ENCODE measurements around the gene FGF14.

The FGF14 gene

DNA sequence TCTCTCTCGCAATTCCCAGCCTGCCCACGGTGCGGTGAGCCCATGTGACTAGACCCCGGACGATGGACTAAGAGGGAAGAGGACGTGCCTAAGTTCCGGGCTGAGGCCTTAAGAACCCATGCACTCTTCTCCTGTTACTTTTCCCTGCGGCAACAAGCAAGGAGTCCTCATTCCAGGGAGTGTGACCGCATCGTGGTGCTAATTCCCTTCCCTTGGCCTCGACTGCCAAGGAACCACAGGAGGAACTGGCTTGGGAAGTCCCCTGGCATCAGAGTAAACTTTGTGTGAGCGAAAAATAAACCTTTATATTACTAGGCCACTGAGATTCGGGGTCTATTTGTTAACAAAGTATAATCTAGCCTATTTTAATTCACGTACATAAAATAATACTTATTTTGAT lies 34.0 kb downstream of the FGF14 start:
- Mint-ChIP-seq H3K9me3 (no peaks in the 10 kb centered on the region), H3K4me3 (no peak overlapping the region), H3K27ac (no peak overlapping the region), H3K36me3 (ENCODE audit: low read depth) (no peaks in the 10 kb centered on the region), H3K4me1 (no peaks in the 10 kb centered on the region), H3K27me3 (ENCODE audit: low read depth) (no peaks in the 10 kb centered on the region)
- TF ChIP-seq, protein P1, sequence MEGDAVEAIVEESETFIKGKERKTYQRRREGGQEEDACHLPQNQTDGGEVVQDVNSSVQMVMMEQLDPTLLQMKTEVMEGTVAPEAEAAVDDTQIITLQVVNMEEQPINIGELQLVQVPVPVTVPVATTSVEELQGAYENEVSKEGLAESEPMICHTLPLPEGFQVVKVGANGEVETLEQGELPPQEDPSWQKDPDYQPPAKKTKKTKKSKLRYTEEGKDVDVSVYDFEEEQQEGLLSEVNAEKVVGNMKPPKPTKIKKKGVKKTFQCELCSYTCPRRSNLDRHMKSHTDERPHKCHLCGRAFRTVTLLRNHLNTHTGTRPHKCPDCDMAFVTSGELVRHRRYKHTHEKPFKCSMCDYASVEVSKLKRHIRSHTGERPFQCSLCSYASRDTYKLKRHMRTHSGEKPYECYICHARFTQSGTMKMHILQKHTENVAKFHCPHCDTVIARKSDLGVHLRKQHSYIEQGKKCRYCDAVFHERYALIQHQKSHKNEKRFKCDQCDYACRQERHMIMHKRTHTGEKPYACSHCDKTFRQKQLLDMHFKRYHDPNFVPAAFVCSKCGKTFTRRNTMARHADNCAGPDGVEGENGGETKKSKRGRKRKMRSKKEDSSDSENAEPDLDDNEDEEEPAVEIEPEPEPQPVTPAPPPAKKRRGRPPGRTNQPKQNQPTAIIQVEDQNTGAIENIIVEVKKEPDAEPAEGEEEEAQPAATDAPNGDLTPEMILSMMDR (IDR thresholded peaks at IDR 0.05; ENCODE audit: unreplicated experiment in 3 of 3) = no peak

DNA sequence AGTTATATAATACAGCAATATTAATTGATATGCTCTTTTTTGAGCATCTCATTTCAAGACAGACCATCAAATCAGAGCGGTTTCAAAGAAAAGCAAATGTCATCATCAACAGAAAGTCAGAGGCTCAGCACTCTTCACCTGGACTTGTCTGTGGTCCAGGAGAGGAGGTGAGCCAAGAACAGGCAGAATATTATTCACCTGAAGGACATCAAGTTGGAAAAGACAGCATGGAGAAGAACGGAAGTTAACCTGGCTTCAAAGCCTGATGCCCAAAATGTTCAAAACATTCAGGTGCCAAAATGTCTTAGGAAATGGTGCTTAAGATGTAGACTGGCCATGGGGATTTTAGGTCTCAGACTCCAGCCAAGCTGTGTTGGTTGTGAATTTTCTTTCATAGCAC lies 40.7 kb downstream of the FGF14 start:
- Mint-ChIP-seq H3K4me3 (no peak overlapping the region), H3K36me3 (ENCODE audit: low read depth) (no peaks in the 10 kb centered on the region), H3K27me3 (ENCODE audit: low read depth) (no peaks in the 10 kb centered on the region), H3K4me1 (no peaks in the 10 kb centered on the region), H3K9me3 (no peaks in the 10 kb centered on the region), H3K27ac (no peak overlapping the region)
- TF ChIP-seq, protein P1 (IDR thresholded peaks at IDR 0.05; ENCODE audit: unreplicated experiment in 3 of 3) = no peak

DNA sequence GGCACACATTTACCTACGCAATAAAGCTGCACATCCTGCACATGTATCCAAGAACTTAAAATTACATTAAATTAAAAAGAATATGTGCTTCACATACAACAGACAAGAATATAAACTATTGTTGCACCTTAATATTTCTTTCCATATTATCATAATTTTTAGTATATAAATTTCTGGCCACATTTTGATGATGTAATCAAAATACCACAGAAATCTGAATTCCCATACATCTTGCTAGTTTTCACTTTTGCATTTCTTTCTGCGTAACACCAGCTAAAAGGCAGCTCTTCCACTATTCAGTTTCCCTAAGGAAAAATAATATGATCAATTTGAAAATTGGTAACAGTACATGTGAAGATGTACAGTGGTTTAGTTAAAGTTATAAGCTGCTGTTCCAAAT lies 42.6 kb downstream of the FGF14 start:
- H3K4me1 Mint-ChIP-seq = no peaks in the 10 kb centered on the region
- no peak overlapping the region for H3K4me3 Mint-ChIP-seq
- H3K9me3 Mint-ChIP-seq = no peaks in the 10 kb centered on the region
- TF ChIP-seq, protein P1 (IDR thresholded peaks at IDR 0.05; ENCODE audit: unreplicated experiment in 3 of 3) = no peak
- no peak overlapping the region for H3K27ac Mint-ChIP-seq
- no peaks in the 10 kb centered on the region for H3K36me3 Mint-ChIP-seq (ENCODE audit: low read depth)
- no peaks in the 10 kb centered on the region for H3K27me3 Mint-ChIP-seq (ENCODE audit: low read depth)

DNA sequence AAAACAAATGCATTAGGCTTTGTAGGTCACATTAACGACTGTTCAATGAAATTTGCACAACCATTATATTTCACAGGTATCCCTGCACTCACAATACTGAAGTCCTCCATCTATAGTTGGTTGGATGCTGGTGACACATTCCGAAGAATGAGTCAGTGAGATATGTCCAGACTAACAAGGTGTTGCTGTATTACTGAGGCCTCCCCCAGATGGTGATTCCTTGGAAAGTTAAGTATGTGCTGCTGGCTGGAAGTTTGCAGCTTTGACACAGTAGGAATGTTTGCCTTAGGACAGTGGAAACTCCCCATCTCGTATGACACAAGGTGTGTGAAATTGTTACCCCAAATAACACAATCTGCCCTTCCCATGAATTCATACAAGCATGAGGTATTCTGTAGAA lies 46.6 kb downstream of the FGF14 start:
- no peak overlapping the region for H3K4me3 Mint-ChIP-seq
- no peaks in the 10 kb centered on the region for H3K36me3 Mint-ChIP-seq (ENCODE audit: low read depth)
- TF ChIP-seq, protein P1 (IDR thresholded peaks at IDR 0.05; ENCODE audit: unreplicated experiment in 3 of 3) = no peak
- no peak overlapping the region for H3K27ac Mint-ChIP-seq
- no peaks in the 10 kb centered on the region for H3K4me1 Mint-ChIP-seq
- H3K9me3 Mint-ChIP-seq = no peaks in the 10 kb centered on the region
- H3K27me3 Mint-ChIP-seq (ENCODE audit: low read depth) = no peaks in the 10 kb centered on the region

DNA sequence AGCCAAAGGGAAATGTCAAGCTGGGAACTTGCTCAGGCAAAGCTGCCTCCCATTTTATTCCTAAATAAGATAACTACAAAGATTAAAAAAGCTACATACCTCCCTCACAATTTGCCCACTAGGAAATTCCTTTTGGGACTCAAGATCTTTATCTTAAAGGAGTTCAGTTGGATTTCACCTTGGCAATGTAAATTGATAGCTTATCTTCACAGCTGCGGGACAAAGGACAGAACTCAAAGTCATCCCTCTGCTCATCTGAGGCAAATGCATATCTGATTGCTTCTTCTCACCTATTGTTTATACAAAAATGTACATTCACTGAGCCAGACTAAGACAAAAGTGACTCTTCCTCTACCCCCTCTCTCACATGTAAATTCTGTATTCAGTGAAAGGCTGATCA lies 47.8 kb downstream of the FGF14 start:
- TF ChIP-seq, protein P1 (IDR thresholded peaks at IDR 0.05; ENCODE audit: unreplicated experiment in 3 of 3) = no peak
- Mint-ChIP-seq H3K9me3 (no peaks in the 10 kb centered on the region), H3K4me3 (no peak overlapping the region), H3K36me3 (ENCODE audit: low read depth) (no peaks in the 10 kb centered on the region), H3K27ac (no peak overlapping the region), H3K4me1 (no peaks in the 10 kb centered on the region), H3K27me3 (ENCODE audit: low read depth) (no peaks in the 10 kb centered on the region)

DNA sequence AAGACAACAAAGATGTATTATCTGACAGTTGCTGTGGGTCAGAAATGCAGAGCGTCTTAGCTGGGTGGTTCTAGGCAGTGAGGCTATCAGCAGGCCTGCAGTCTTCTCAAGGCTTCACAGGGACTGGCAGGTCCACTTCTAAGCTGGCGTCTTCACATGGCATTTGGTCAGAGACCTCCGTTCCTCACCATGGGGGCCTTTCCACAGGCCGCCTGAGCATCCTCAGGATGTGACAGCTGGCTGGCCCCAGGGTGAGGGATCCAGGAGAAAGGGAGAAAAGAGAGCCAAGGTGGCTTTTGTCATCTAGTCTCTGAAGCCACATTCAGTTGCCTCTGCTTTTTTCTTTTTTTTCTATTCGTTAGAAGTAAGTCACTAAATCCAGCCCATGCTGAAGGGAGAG lies 50.3 kb downstream of the FGF14 start:
- H3K9me3 Mint-ChIP-seq = no peaks in the 10 kb centered on the region
- no peaks in the 10 kb centered on the region for H3K27me3 Mint-ChIP-seq (ENCODE audit: low read depth)
- H3K36me3 Mint-ChIP-seq (ENCODE audit: low read depth) = no peaks in the 10 kb centered on the region
- H3K4me3 Mint-ChIP-seq = no peak overlapping the region
- H3K27ac Mint-ChIP-seq = no peak overlapping the region
- no peaks in the 10 kb centered on the region for H3K4me1 Mint-ChIP-seq
- TF ChIP-seq, protein P1 (IDR thresholded peaks at IDR 0.05; ENCODE audit: unreplicated experiment in 3 of 3) = no peak

All from nephron (organoid).